Mesenteric fat pad (tissue), 1 donor: ENCODE results near the gene ANKRD2. TPM values are rescaled to one million over a fixed set of nuclear protein-coding genes. Genes with fewer than 3 reads are reported as not detected.
"Not testable (repeated sequence)": the region's sequence is repeated elsewhere in the genome, so short reads cannot be mapped to it uniquely, and the experiment has no call there.

Source experiments
- DNase-seq: peaks from one replicate; pipeline ENCODE4 v3.0.0-alpha.2; 2020; ENCODE audit warnings: low spot score
- long read RNA-seq: library from polyadenylated mRNA; unstranded; transcript quantifications from one replicate; pipeline ENCODE4 v2.0.0, GENCODE V29; 2020
- total RNA-seq: library from RNA; stranded (reverse); fragmentation: NEBNext Ultra II Directional; extraction: Animal tissue kit (Norgen Biotek cat#: 25700); gene quantifications from one replicate; pipeline ENCODE4 v1.2.1, GENCODE V29; 2021
- donor health status: DM: yes; HTN: yes; CAD: no.

The ANKRD2 gene
- not detected for total RNA-seq
- long read RNA-seq: 0 reads

DNA sequence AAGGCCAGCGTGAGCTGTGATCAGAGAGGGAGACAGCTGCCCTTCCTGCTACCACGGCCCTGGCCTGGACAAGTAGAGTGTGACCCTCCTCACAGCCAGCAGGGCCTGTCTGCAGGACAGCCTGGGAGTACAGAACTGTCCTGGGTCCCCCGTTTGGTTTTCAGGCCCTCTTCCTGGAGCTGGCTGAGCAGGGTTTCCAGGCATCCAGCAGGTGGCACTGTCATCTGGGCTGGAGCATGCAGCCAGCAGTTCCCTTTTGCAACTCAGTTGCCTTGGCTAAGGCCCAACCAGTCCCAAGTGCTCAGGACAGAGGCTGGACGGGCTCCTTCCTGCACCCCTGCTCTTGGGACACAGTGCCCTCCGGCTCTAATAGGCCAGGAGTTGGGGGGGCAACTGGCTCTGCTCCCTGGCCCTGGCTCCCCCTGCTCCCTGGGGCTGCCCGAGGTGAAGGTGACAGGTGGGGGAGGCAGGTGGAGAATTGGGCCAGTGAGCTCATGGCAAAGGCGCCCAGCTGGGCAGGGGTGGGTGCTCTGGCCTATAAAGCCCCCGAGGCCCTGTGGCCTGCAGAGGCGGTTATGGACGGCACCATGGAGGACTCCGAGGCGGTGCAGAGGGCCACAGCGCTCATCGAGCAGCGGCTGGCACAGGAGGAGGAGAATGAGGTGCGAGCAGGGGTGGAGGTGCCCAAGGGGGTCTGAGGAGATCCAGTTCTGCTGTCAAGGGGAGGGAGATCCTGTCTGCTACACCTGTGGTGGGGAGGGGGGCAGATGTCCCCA is at the start of gene ANKRD2:
Gene ANKRD2, plus strand, starts transcription at position 566 of the 776 bp plus-strand sequence. Its CDS starts 10 bp downstream, at position 576.
- no peak for DNase-seq

- DNase-seq: no peak
These were observed 49.6 kb upstream of the ANKRD2 start for GRCh38 chr10:97522937-97523336.

DNA sequence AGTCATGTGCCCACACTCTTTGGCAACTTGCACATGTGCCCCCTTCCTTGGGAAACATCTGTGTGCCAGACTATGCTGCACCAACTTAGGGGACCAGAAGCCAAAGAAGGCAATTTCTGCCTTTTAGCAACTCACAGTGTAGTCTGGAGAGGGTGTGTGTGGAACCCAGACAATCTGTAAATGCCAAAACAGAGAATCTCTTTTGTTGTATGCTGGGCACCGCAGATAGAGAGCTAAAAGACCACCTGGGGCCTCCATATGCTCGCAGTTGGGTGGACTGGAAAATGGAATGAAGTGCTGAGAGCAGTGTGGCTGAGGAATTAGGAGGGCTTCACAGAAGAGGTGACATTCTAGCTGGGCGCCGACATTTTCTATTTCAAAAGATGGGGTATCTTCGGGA is 47.5 kb upstream of the ANKRD2 start:
- no peak for DNase-seq

DNA sequence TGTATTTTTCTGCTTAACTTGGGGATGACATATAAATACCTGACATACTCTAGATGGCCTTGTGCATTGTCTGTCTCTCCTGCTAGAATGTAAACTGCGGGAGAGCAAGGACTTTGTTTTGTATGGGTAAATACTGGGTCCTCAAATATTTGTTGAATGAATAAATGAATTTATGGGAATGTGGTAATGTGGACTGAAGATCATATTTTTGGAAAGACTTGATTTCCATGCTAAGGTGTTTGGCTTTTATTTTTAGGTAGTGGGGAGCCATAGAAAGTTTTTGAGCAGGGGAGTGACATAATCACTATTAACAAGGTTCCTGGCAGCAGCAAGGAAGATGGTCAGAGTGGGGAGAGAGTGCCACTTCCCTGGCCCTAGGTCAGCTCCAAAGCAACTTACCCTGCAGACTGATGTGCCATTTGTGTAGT is 46.9 kb upstream of the ANKRD2 start:
- DNase-seq: no peak

- not testable (repeated sequence) for DNase-seq
These were observed 43.7 kb upstream of the ANKRD2 start for GRCh38 chr10:97528876-97529275.

GRCh38 chr10:97529685-97530465 is 42.7 kb upstream of the ANKRD2 start:
- no peak for DNase-seq

GRCh38 chr10:97531401-97531986 is 41.1 kb upstream of the ANKRD2 start:
- DNase-seq: no peak

- DNase-seq: no peak
These were observed 39.5 kb upstream of the ANKRD2 start for GRCh38 chr10:97532935-97533671.

- DNase-seq: no peak
These were observed 38.7 kb upstream of the ANKRD2 start for GRCh38 chr10:97533888-97534287.

DNA sequence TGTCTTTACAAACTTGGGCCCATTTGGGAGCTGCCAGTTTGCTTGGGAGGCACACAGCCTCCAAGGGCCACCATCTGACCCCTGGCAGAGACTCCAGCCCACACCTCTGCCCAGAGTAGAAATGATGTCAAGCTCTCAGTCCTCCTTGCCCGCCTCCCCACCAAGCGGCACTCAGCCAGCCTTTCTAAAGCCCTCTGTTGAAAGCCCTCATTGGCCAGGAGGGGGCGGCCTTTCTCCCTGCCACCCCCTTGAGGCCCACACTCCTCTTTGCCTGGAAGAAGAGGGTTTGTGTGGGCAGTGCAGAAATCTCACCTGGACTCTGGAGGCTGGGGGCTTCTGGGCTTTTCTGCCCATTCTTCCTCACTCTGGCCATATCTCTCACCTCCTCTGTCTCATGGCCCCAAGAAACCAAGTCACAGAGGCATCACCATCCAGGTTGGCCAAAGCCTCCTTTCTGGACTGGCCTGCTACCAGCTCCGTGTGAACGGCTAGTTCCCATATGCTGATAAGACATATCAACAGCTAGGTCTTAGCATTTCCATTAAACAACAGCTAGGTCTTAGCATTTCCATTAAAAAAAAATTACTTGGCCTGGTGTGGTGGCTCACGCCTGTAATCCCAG is 37.7 kb upstream of the ANKRD2 start:
- no peak for DNase-seq

DNA sequence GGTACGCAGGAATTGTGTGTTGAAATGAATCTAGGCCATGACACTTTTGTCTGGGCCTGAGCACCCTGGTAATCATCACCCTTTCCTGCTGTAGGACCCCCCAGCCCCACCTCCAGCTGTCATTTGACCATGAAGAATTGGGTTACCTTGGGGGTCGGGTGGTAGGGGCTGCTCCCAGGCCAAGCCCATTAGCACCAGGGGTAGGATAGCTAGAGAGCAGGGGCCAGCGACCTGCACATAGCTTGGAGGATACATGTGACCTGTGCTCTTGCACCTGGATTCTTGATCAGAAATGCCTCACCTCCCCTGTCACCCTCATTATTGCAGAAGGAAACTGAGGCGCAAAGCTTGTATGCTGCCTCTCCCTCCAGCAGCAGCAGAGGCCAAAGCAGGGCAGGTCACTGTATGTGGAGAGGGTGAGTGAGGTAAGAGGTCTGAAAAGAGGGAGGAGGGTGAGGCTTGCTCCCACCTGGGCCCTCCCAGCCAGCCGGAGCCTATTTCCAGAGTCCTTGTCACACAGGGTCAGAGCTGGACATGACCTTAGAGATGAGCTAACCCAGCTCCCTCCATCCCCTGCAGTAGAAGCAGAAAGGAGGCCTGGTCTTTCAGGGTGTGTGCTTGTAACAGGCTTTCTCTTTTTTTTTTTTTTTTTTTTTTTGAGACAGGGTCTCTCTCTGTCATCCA is 35.3 kb upstream of the ANKRD2 start:
- no peak for DNase-seq

DNA sequence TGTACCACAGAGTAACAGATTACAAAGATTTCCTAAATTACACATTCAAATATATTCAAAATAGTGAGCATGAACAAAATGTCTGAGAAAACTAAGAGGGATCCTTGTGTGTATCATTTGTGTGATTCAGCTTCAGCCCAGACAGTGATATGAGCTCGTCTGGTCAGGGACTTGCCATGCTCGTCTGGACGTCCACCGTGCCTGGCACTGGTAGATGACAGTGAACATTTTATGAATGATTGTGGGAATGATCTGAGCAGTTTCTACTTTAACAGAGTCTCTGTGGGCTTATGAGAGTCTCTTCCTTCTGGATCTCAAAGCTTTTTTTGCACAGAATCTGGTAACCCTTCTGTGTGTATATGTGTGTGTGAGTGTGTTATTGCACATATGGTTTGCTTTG is 34.2 kb upstream of the ANKRD2 start:
- DNase-seq: no peak

- DNase-seq: no peak
These were observed 33.7 kb upstream of the ANKRD2 start for GRCh38 chr10:97538839-97539238.

GRCh38 chr10:97539523-97540200 is 32.9 kb upstream of the ANKRD2 start:
- DNase-seq: no peak

GRCh38 chr10:97540669-97541500 is 31.7 kb upstream of the ANKRD2 start:
- no peak for DNase-seq

- no peak for DNase-seq
These were observed 30.2 kb upstream of the ANKRD2 start for GRCh38 chr10:97542169-97543024.

GRCh38 chr10:97543025-97543546 is 29.5 kb upstream of the ANKRD2 start:
- DNase-seq: no peak
